ENCODE results near the gene C19orf12. TPM values are rescaled to one million over a fixed set of nuclear protein-coding genes. Genes with fewer than 3 reads are reported as not detected.

Gene C19orf12
- total RNA-seq, 1 experiment from 2014 or later = 17.5 TPM

GRCh38 chr19:29702161-29702962, 12.7 kb downstream of the C19orf12 start:
- Histone ChIP-seq H4K8ac (replicated peaks; ENCODE audit: insufficient read length, low read depth, low read length) (no peak overlapping the region), H4K91ac (ENCODE audit: insufficient read length, low read depth, low read length) (no peak overlapping the region), H3K27me3 (ENCODE audit: insufficient read depth, low read length) (no peaks in the 10 kb centered on the region), H3K23me2 (ENCODE audit: insufficient read length, low read depth, low read length, poor library complexity, severe bottlenecking) (no peaks in the 10 kb centered on the region), H3K14ac (ENCODE audit: insufficient read depth, low read length) (no peak overlapping the region), H3K18ac (ENCODE audit: insufficient read length, low read depth, low read length) (no peak overlapping the region), H3K79me1 (ENCODE audit: insufficient read depth, low read depth, low read length, poor library complexity, severe bottlenecking) (no peaks in the 10 kb centered on the region), H3K23ac (ENCODE audit: insufficient read length, low read depth, low read length) (no peak overlapping the region), H3T11ph (ENCODE audit: low read length) (no peak overlapping the region), H3K4ac (ENCODE audit: low read depth, low read length) (no peak overlapping the region), H3K9me3 (ENCODE audit: control insufficient read depth, low read depth, low read length) (no peaks in the 10 kb centered on the region), H3K4me1 (ENCODE audit: insufficient read depth, low read length) (no peaks in the 10 kb centered on the region), H2BK12ac (ENCODE audit: insufficient read length, low read depth, low read length) (no peak overlapping the region), H2BK5ac (ENCODE audit: insufficient read length, low read length) (no peak overlapping the region), H2BK15ac (ENCODE audit: low read depth, low read length) (no peak overlapping the region), H4K20me1 (ENCODE audit: control insufficient read depth, insufficient read depth, insufficient read length) (no peaks in the 10 kb centered on the region), H3K4me2 (ENCODE audit: insufficient read depth, insufficient read length, low read length) (no peak overlapping the region), H3K9ac (ENCODE audit: extremely low read depth, insufficient read length, low read length) (no peak overlapping the region), H3K27ac (ENCODE audit: insufficient read length, low read depth, low read length) (no peak overlapping the region), H2BK20ac (ENCODE audit: low read depth, low read length, poor library complexity, severe bottlenecking) (no peak overlapping the region), H2AFZ (ENCODE audit: low read length) (no peak overlapping the region), H3K56ac (ENCODE audit: insufficient read length, low read depth, low read length) (no peak overlapping the region), H2AK5ac (ENCODE audit: insufficient read length, low read length) (no peak overlapping the region), H3K79me2 (ENCODE audit: insufficient read depth, low read length) (no peaks in the 10 kb centered on the region), H4K5ac (ENCODE audit: insufficient read length, low read depth, low read length) (no peak overlapping the region), H2BK120ac (ENCODE audit: low read depth, low read length, poor library complexity, severe bottlenecking) (no peak overlapping the region)
- WGBS (ENCODE audit: extremely low coverage, insufficient read length, low lambda C conversion rate) = no CpG with 5 or more reads among the region's 30 CpGs
- Mint-ChIP-seq H3K27ac (no peak overlapping the region), H3K9me3 (no peaks in the 10 kb centered on the region), H3K4me1 (no peaks in the 10 kb centered on the region), H3K36me3 (ENCODE audit: insufficient read depth in 1 of 3, low read depth in 3 of 3) (no peaks in the 10 kb centered on the region; a peak in 1 of 7 replicates), H3K4me3 (no peak overlapping the region), H3K27me3 (ENCODE audit: low read depth) (no peaks in the 10 kb centered on the region)
- TF ChIP-seq CTCF (conservative IDR thresholded peaks at IDR 0.05) = no peak
- DNase-seq = no peak
